SK-N-SH (cell line): ENCODE data around the gene MYRF.

ENCODE experiments used
- CTCF ChIP-seq: fragments of 200-600 bp; sonication (generic); IDR thresholded peaks from 2 replicates; pipeline ENCODE4 v1.6.1; 2017; ENCODE audit warnings: antibody characterized with exemption, mild to moderate bottlenecking, moderate library complexity
- EP300 ChIP-seq, 2 experiments: IDR thresholded peaks; 2 replicates each; pipeline versions ENCODE4 v1.4.0 to v1.6.1; 2012; ENCODE audit warnings: borderline replicate concordance in 1 of 2, low read depth in 1 of 2, low read length in 1 of 2
- EZH2phosphoT487 ChIP-seq: fragments of 200-600 bp; sonication (generic); IDR thresholded peaks from 2 replicates; pipeline ENCODE4 v1.6.1; 2017; ENCODE audit warnings: low read depth, mixed run types, mild to moderate bottlenecking, antibody characterized with exemption, moderate library complexity, borderline replicate concordance
- GABPA ChIP-seq: IDR thresholded peaks from 2 replicates; pipeline ENCODE4 v1.4.0; 2012; ENCODE audit warnings: low read depth, mild to moderate bottlenecking
- GATA2 ChIP-seq: sonication (generic); formaldehyde crosslinking; IDR thresholded peaks from 2 replicates; pipeline ENCODE4 v1.5.0; 2020; ENCODE audit warnings: mild to moderate bottlenecking, missing genetic modification reagents
- MAX ChIP-seq: IDR thresholded peaks from 2 replicates; pipeline ENCODE4 v1.4.0; 2012; ENCODE audit warnings: low read depth
- NRF1 ChIP-seq: IDR thresholded peaks from 2 replicates; pipeline ENCODE4 v1.6.1; 2012; ENCODE audit warnings: low read depth, mild to moderate bottlenecking, low read length
- PBX3 ChIP-seq: IDR thresholded peaks from 2 replicates; pipeline ENCODE4; 2012
- REST ChIP-seq: IDR thresholded peaks from 2 replicates; pipeline ENCODE4 v1.6.1; 2012; ENCODE audit warnings: mild to moderate bottlenecking, low read depth, low read length, moderate library complexity
- RFX5 ChIP-seq: IDR thresholded peaks from 2 replicates; pipeline ENCODE4 v1.6.1; 2012; ENCODE audit warnings: mild to moderate bottlenecking, improper control_type of control experiment, low read length
- SMC3 ChIP-seq: IDR thresholded peaks from 2 replicates; pipeline ENCODE4 v1.6.1; 2012; ENCODE audit warnings: low read depth, low read length, improper control_type of control experiment
- TAF1 ChIP-seq: IDR thresholded peaks from 2 replicates; pipeline ENCODE4 v1.6.1; 2012; ENCODE audit warnings: low read depth, mild to moderate bottlenecking, low read length, moderate library complexity, borderline replicate concordance

- TF ChIP-seq CTCF (no peak), NRF1 (no peak), PBX3 (no peak), GABPA (no peak), REST (no peak), SMC3 (no peak), EZH2phosphoT487 (no peak), MAX (no peak), EP300 (IDR thresholded peaks at IDR 0.05; ENCODE audit: borderline replicate concordance in 1 of 2, low read depth in 1 of 2, low read length in 1 of 2) (no peak), GATA2 (CRISPR knock-in tag) (no peak), RFX5 (no peak), TAF1 (no peak)
These were observed 1.2 kb downstream of the MYRF start for GRCh38 chr11:61753672-61754071.
